HG03066 (cell line): ENCODE data around the gene RPTOR.

Experiments used
- ATAC-seq: cut with Tn5 transposase; IDR thresholded peaks from one replicate; pipeline ENCODE4 v1.9.1; 2021; ENCODE audit warnings: low read depth; ENCODE audit not compliant: unreplicated experiment

Gene RPTOR

DNA sequence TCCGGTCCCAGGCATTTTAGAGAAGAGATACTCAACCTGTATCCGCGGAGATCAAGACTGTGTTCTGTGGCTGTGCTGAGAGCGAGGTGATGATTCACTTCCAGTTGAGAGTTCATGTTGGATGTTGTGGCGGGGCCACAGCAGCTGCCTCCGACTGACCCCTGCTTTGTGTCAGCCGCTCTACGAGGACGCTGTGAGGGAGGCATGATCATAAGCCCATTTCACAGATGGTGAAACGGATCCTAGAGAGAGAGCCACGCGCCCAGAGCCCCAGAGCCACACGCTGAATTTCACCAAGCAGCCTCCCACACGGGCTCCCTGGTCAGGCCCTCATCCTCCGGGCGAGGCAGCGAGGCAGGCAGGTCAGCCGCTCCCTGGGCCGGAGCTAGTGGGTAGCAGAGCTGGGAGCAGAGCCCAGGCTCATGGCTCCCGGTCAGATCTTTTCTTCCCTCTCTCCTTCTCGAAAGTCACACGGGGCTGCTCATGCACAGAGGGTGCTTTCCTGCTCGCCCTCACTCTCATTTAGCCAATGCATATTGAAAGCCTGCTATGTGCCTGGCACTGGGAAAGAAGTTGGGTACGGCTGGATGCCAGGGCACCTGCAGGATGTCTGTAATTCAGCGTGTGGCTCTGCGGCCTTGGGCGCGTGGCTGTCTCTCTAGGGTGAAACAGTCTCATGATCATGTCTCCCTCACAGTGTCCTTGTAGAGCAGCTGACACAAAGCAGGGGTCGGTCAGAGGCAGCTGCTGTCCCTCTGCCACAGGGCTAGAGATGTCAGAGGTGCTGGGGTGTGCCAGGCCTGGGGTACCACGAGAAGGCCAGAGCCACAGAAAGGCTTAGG lies 291.4 kb downstream of the RPTOR start:
- ATAC-seq, result no peak

DNA sequence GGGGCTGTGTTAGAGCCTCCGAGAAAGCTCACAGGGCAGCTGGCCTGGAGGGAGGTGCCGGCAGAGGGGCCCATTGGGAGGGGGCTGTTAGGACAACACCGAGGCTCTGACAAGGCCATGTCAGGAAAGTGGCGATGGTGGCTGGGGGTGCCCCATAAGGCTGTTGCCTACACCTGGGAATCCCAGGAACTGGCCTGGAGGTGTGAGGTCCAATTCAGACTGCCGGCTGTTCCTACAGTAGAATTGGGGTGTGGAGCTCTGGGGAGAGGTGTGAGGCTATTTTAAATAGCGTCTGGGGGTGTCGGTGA lies 292.0 kb downstream of the RPTOR start:
- ATAC-seq, result no peak

DNA sequence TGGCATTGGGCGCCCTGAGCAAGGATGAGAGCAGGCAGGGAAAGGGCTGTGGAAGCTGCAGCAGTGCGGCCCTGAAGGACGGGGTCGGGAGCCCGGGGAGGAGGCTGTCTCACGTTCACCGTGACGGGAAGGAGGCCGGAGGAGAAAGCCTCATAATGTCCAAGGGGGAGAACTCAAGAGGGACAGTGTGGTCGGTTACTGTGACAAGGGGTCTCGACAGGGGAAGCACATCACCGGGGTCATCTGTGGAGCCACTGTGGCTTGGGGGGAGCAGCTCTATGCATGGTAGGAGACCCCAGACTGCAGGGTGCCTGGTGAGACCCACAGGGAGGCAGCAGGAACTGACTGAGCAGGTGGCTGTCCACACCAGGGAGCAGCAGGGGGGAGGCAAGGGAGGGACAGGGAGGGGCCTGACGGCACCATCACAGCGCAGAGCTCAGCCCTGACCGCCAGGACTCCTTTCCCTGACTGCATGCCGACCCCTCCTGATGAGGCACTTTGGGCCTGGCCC lies 292.4 kb downstream of the RPTOR start:
- ATAC-seq, result no peak

DNA sequence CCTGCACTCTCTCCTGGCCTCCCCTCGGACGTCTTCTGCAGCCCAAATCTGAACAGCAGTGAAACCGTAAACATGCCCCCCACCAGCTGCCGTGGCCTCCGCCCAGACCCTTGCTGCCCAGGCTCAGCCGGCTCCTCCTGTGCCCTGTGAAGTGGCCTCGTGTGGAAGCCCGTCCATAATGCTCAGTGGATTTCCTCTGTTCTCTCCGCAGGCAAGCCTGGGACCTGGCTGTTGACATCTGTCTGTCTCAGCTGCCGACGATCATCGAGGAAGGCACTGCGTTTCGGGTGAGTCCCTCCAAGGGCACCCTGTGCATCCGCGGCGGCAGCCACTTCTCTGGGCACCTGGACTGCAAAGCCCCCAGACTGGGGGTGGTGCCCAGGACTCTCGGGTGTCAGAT lies 293.1 kb downstream of the RPTOR start:
- ATAC-seq, result no peak

DNA sequence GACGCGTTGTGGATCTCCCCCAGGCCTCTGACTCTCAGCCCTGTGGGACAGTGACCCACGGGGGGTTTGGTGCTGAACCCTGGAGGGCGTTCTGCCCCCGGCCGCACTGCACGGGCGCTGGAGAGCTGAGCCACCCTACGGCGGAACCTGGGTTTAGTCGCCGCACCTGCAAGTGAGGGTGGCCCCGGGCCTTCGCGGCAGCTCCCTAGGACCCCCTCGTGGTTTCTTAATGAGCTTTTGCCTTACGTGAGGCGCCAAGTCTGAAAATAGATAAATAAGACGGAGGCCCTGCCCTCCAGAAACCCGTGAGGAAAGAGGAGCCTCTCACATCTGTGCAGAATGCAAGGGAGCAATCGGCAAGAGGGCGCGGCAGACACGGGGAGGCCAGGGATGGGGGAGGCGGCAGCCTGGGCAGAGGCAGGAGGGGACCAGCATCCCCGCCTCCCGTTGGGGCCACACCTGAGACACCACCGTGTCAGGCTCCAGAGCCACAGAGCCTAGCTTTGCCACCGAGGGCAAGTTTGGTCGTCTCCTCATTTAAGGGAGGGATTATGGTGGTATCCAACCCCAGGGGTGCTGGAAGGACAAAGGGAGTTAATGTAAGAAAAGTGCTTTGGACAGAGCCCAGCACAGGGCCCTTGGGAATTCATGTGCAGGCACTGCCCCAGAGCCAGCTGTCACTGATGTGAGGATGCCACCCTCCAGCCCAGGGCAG lies 293.8 kb downstream of the RPTOR start:
- no peak for ATAC-seq

DNA sequence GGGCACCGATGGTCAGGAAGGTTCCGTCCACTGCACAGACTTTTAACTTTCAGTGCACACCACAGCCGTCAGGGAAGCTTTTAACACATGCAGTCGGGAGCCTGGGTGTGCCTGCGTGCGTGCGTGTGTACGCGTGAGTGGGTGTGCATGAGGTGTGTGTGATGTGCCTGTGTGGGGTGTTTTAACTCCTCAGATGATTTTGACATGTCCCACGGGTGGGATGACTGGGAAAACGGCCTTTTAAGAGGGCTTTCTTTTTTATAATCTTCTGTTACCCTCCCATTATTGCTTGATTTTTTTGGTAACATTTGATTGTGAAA lies 294.3 kb downstream of the RPTOR start:
- no peak for ATAC-seq

DNA sequence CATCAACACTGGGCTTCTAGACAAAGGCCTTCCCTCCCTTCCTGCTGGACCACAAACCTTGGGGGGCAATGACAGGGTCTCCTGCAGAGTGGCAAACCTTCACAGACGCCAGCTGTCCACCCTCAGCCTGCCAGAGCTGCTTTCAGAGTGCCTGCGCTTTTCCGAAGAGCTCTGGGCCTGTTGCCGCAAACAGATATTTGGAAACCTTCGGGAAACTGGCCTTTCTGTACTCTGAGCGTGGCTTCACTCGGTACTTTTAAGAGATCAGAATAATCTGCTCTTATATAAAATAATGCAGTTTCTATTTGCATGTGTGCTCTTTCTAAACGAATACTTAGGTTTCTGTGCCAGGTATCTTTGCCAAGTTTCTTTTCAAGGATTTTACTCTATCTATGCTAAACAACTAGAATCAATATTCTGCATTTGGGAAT lies 294.9 kb downstream of the RPTOR start:
- no peak for ATAC-seq

DNA sequence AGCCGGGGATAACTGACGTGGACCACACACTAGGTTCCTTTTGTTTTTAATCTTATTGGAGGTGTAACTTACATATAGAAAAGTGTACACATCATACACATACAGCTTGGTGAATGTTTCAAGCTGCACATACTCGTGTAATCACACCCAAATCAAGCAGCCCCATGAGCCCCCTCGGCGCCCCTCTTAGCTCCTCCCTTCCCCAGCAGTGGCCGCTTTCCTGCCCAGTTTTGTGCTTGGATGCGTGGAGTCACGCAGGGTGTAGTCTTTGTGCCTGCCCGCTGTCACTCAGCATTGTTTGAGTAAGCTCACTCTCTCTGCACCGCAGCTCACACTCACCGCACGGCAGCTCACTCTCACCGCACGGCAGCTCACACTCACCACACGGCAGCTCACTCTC lies 295.3 kb downstream of the RPTOR start:
- no peak for ATAC-seq

DNA sequence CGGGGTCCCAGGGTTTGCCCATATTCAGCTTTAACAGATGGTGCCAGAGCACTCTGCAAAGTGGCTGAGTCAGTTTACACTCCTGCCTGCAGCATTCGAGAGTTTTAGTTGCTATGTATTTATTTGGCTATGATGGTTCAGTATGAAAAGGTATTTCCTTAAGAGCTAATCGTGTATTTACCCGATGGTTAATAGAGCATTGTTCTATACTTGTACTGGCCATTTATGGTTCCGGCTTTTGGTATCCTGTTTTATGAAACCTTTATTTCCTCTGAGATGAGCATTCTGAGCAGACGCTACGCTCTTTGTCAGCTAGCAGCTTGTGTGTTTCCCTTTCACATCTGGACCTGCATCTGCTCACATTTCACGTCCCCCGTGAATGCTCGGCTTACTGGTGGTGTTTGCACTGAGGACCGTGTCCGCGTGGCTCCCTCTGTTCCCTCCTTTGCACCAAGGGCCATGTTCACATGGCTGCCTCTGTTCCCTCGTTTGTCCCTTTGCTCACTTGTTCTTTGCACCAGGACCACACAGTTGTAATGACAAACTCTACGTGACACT lies 297.9 kb downstream of the RPTOR start:
- ATAC-seq, result no peak

DNA sequence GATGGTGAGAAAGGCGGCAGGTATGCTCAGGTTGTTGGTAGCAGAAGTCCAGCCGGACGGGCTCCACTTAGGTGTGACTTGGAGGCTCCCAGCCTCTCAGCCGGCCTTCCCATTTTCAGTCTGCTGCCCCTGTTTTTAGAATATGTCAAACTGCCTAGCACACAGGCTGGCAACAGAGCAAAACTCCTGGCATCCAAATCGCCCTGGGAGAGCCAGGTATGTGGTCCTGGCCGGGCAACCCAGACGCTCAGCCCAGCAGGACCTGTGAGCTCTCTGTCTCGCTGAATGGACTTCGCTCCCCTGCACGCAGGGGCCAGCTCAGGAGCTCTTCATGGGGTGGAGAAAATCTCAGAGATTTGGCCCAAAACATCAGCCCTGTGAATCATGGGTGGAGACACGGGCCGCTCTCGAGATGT lies 299.1 kb downstream of the RPTOR start:
- ATAC-seq, result no peak

DNA sequence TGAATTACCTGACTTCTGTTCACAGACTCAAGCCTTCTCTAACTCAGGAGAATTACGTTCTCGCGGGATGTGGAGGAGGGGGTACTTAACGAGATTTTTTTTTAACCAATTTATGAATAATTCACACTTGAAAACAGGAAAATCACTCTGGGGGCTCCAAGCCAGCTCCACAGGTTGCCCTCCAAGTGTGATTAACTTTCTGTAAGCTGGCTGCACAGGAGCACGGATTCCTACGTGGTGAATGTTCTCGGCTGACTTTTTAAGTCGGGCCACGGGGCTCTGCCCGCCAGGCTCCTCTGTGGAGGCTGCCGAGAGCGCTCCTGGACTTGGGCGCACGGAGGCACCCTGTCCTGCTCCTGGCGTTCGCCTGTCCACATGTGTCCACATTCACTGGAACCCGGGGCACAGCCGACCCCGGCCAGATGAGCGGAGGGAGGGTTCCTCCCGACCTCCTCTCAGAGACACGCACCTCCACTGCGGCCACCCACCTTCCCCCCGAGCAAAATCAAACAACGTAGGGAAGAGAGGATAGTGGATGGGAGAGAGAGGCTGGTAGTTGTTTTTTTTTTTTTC lies 299.9 kb downstream of the RPTOR start:
- no peak for ATAC-seq

DNA sequence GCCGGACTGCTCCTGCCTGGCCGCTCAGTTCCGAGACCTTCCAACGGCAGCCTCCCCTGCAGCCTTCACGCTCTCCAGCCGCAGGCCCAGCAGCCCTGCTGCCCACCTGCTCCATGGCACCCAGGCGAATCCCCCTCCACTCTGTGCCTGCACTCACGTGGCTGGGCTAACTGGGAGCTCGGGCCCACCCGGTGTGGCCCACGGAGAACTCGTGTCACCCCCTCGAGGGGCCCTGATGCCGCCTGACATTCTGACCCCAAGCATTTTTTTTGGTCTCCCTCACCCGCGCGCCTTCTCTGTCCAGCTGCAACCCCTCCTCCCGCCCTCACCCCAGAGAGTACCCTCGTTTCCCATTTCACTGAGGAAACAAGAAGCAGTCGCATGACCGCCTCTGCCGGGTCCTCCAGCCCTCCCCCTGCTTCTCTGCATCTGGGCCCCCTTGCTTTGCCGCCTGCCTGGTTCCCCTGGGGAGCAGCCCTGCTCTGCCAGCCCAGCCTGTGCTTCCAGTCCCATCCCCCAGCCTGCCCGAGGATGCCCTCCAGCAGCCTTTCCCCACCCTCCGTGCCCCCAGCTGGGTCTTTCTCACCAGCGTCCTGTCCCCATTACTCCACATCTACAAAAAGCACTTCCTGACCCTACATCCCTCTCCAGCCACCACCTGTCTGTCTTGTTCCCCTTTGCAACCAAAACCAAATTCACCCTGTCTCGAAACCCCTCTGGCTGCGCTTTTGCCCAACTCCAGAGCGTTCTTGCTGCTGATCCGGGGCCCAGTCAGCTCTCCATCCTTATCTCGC lies 300.6 kb downstream of the RPTOR start:
- no peak for ATAC-seq

DNA sequence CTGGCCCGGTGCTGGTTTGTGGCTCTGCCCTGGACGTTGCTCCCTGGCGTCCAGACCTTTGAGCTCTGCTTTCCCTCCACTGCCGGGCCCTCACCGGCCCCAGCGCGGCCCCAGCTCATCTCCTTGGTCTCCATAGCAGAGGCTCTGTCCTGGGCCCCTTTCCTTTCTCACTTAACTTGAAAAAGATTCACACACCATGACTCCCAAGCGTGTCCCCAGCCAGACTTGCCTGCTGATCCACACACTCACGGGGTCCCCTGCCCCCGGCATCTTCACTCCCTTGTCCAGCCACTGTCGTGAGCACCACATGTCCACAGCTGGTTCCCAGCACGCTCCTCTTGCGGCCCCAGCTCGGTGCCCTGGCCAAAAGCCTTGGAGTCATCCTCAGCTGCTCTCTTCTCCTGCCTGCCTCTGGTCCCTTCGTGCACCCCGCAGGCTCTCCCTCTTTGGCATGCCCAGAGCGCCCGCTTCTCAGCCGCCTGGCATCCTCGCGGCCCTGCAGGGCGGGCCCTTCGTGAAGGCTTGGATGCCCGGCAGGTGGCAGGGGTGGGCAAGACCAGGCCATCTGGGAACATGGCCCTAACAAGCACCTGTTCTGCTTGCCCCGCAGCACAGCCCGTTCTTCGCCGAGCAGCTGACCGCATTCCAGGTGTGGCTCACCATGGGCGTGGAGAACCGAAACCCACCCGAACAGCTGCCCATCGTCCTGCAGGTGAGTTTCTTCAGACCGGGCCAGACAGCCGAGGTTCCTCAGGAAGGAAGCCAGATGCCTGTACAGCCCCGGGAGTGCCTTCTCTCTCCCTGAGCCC lies 301.4 kb downstream of the RPTOR start:
- no peak for ATAC-seq

DNA sequence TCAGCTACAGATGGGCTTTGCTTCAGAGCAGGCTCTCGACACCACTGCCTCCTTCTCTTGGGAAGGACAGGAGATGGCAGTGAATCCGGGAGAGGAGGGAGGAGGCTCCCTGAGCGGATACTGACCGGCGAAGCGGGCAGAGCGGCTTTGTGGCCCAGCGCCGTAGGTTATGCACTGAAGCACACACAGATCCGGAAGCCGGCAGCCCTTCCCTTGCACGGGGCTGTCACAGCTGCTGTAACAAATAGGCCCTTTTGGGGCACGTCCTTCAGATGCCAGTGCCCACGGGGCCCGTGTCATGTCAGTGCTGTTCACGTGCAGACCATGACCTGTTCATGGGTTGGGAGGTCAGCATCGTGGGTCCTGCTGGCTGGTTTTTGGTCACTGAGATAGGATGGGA lies 302.3 kb downstream of the RPTOR start:
- no peak for ATAC-seq

DNA sequence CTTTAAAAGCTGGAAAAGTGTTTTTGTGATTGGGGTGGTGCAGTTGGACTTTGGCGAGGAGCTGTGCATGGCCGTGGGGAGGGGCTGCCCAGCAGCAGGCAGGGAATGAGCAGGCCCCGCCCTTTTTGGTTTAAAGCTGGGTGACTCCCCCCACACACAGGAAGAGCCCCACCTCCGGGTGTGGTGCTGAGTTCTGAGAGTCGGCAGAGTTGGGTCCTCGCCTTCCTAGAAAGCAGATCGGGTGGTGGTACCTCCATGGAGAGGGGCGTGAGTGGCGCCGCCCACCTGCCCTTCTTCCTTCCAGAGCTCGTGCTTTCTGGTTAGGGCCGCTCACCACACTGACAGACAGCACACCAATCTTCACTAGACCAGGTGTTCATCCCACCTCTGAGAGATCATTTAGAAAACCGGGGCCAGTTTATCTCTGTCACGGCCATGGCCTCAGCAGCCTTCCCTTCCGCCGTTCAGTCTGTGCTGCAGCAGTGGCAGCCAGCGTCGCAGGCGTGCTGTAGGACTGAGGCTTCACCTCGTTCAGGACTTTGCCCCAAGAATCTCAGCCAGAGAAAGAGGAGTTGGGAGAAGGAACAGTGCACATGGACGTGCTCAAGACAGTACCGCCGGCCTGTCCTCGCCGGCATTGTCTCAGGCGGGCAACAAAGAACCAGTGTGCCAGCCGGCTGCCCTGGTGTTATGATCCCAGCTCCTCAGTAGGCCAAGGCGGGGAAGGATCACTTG lies 303.0 kb downstream of the RPTOR start:
- no peak for ATAC-seq

DNA sequence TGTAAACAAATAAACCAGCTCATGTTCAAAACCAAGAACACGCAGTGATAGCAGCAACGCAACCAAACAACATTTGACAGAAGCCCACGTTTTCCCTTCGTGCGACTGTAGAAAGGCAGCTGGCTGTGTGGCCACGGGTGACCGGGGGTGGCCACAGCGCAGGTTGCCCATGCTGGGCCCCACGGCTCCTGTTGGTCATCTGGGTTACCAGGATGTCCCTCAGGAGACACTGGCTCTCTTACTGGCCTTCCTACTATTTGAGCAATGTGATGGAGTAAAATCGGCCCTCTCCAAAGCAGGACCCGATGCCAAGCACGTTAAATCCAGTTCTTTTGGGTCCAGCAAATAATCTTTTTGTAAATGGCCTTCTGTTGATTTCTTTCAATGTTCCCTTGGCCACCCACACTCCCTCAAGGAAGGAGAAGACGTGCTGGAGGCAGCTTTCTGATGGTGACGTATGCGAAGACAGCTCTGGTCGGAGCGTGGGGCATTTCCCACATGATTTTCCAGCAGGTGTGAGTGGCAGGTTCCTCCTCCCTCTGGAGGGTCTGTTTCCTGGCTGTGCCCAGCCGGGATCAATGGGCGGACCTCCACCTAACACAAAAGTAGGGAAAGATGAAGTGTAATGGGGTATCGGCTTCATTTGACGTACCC lies 303.9 kb downstream of the RPTOR start:
- ATAC-seq, result no peak

DNA sequence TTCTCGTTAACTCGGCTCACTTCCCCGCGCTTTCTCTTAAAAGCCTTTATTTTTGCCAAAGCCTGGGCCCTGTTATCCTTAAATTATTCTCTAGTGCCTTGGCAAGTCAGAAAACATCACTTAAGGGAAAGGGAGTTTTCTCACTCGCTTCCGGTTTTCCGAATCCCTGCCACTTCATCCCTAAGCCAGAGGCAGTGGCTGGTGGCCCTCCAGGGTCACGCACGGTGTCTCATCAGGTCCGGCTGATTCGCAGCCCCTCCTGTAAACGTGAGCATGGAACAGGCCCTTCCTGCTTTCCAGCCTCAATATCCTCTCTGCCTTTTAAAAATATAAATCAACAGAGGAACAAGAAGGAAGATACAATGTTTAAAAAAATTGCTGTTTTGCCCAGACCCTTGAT lies 304.5 kb downstream of the RPTOR start:
- no peak for ATAC-seq

DNA sequence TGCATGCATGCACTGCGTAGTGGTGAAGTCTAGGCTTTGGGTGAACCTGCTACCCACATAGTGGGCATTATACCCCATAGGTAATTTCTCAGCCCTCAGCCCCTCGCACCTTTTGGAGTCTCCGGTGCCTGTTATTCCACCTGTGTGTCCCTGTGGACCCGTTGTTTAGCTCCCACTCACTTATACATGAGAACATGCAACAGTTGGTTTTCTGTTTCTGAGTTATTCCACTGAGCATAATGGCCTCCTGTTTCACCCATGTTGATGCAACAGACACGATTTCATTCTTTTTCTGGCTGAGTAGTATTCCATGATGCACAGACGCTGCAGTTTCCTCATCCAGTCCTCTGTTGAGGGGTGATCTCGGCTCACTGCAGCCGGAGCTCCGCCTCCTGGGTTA lies 305.5 kb downstream of the RPTOR start:
- ATAC-seq, result no peak

DNA sequence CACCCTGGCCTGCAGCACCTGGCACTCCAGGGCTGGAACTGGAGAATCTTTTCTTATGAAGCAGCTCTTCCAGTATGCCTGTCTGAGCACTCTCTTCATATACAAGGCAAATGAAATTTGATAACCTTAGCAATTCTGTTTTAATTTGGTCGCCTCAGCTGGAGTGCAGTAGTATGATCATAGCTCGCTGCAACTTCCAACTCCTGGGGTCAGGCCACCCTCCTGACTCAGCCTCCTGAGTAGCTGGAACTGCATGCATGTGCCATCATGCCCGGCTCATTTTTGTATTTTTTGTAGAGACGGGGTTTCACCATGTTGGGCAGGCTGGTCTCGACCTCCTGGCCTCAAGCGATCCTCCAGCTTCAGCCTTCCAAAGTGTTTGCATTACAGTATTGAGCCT lies 306.2 kb downstream of the RPTOR start:
- ATAC-seq, result no peak
